Measurements from ENCODE around the gene SBK2.

- TF ChIP-seq EP300 (IDR thresholded peaks at IDR 0.05) (no peak), POLR2A (IDR thresholded peaks at IDR 0.05; ENCODE audit: low read depth) (no peak)
Observed at GRCh38 chr19:55495646-55496349, 41.1 kb downstream of the SBK2 start.
